K562 (cell line): ENCODE measurements around the gene LY6G5B. TPM values are rescaled to one million over a fixed set of nuclear protein-coding genes. Genes with fewer than 3 reads are reported as not detected.

ENCODE experiments used
- ATF7 ChIP-seq: fragments of 450-650 bp; IDR thresholded peaks from 2 replicates; pipeline ENCODE4 v1.7.1; 2014; ENCODE audit warnings: mild to moderate bottlenecking, moderate library complexity
- CBX8 ChIP-seq: fragments of 200-600 bp; sonication (generic); IDR thresholded peaks from 2 replicates; pipeline ENCODE4 v1.6.1; 2012; ENCODE audit warnings: borderline replicate concordance, mixed run types, low read depth, mild to moderate bottlenecking, moderate library complexity, mixed read lengths, low read length, control low read depth, inconsistent platforms; ENCODE audit not compliant: poor library complexity, severe bottlenecking; ENCODE audit errors: extremely low read depth
- COPS2 ChIP-seq: fragments of 450-650 bp; conservative IDR thresholded peaks from 2 replicates; pipeline ENCODE4 v1.6.1; 2016; ENCODE audit warnings: mild to moderate bottlenecking, moderate library complexity
- CSDE1 ChIP-seq, 2 experiments: fragments of 450-650 bp; IDR thresholded peaks; 2 replicates each; pipeline ENCODE4 v1.6.1; 2016; ENCODE audit warnings: mild to moderate bottlenecking in 1 of 2
- HIVEP1 ChIP-seq: fragments of 250-450 bp; sonication (Bioruptor Pico); IDR thresholded peaks from 2 replicates; pipeline ENCODE4 v1.4.0; 2020; ENCODE audit warnings: mild to moderate bottlenecking
- SMC3 ChIP-seq: conservative IDR thresholded peaks from 2 replicates; pipeline ENCODE4 v1.6.1; 2011; ENCODE audit warnings: low read depth, low read length, improper control_type of control experiment; ENCODE audit not compliant: insufficient read depth
- STAT5A ChIP-seq: IDR thresholded peaks from 2 replicates; pipeline ENCODE4 v1.6.1; 2012; ENCODE audit warnings: low read length, inconsistent platforms, borderline replicate concordance
- ZFP1 ChIP-seq: fragments of 450-650 bp; formaldehyde crosslinking; IDR thresholded peaks from 2 replicates; pipeline ENCODE4 v1.4.0; 2020; ENCODE audit warnings: mild to moderate bottlenecking, mixed read lengths
- polyA plus RNA-seq, 8 experiments: library from polyadenylated mRNA; depleted of rRNA in 4 of 8; stranded (reverse) in 5 of 8; unstranded in 3 of 8; fragments of >200 nt; fragmentation: Nextera tagmentation in 2 of 8; fragmentation: Illumina TruSeq in 1 of 8; extraction: Ambion mirVana in 2 of 8; extraction: Trizol in 1 of 8; gene quantifications; 2 replicates each; pipeline versions ENCODE4 v1.2.1 to v1.2.3, GENCODE V29; 2011 to 2014; ENCODE audit warnings: inconsistent platforms in 1 of 8, missing spikeins in 1 of 8
- total RNA-seq, 7 experiments: library from RNA; depleted of rRNA in 6 of 7; stranded (reverse); fragments of >200 nt in 6 of 7; fragmentation: Illumina TruSeq in 2 of 7; extraction: Trizol in 2 of 7; gene quantifications; 2 replicates each; pipeline versions ENCODE4 v1.2.1 to v1.2.3, GENCODE V29; 2011 to 2021; ENCODE audit warnings: low replicate concordance in 1 of 7
- TF ChIP-seq, protein P1 (sequence below): sonication (generic); formaldehyde crosslinking; IDR thresholded peaks from 2 replicates; pipeline ENCODE4 v1.8.0; 2022; ENCODE audit warnings: mild to moderate bottlenecking, missing genetic modification reagents
- TF ChIP-seq, protein P2 (sequence below): fragments of 450-650 bp; formaldehyde crosslinking; IDR thresholded peaks from 2 replicates; pipeline ENCODE4 v1.4.0; 2020; ENCODE audit warnings: mild to moderate bottlenecking, moderate library complexity
- TF ChIP-seq, protein P3 (sequence below): sonication (generic); formaldehyde crosslinking; IDR thresholded peaks from 2 replicates; pipeline ENCODE4 v1.8.1; 2023; ENCODE audit warnings: mild to moderate bottlenecking, missing genetic modification reagents
- TF ChIP-seq, protein P4 (sequence below), 2 experiments: fragments of 450-650 bp in 1 of 2; sonication (generic) in 1 of 2; formaldehyde crosslinking in 1 of 2; IDR thresholded peaks in 1 of 2; conservative IDR thresholded peaks in 1 of 2; 2 replicates each; pipeline versions ENCODE4 v1.6.1 to v1.8.1; 2016 to 2023; ENCODE audit warnings: mild to moderate bottlenecking in 2 of 2, moderate library complexity in 2 of 2, inconsistent platforms in 1 of 2, missing genetic modification reagents in 1 of 2
- TF ChIP-seq, protein P5 (sequence below), 2 experiments: IDR thresholded peaks; 2 replicates each; pipeline ENCODE4 v1.6.1; 2011; ENCODE audit warnings: borderline replicate concordance in 1 of 2, control low read depth in 1 of 2, low read depth in 1 of 2, low read length in 1 of 2, mild to moderate bottlenecking in 1 of 2, mixed read lengths in 1 of 2, moderate library complexity in 1 of 2; ENCODE audit not compliant: insufficient read depth in 1 of 2, insufficient read length in 1 of 2, poor library complexity in 1 of 2, severe bottlenecking in 1 of 2; ENCODE audit errors: extremely low read depth in 1 of 2
- TF ChIP-seq, protein P6 (sequence below): fragments of 450-650 bp; formaldehyde crosslinking; IDR thresholded peaks from 2 replicates; pipeline ENCODE4 v1.4.0; 2022; ENCODE audit warnings: missing genetic modification characterization

The LY6G5B gene
- total and polyA plus RNA-seq, 9 of the 15 experiments (the other 6 are each of a cell fraction or from before 2014, with no cell fraction given), result 6.0 to 27.0 (median 7.5) TPM

DNA sequence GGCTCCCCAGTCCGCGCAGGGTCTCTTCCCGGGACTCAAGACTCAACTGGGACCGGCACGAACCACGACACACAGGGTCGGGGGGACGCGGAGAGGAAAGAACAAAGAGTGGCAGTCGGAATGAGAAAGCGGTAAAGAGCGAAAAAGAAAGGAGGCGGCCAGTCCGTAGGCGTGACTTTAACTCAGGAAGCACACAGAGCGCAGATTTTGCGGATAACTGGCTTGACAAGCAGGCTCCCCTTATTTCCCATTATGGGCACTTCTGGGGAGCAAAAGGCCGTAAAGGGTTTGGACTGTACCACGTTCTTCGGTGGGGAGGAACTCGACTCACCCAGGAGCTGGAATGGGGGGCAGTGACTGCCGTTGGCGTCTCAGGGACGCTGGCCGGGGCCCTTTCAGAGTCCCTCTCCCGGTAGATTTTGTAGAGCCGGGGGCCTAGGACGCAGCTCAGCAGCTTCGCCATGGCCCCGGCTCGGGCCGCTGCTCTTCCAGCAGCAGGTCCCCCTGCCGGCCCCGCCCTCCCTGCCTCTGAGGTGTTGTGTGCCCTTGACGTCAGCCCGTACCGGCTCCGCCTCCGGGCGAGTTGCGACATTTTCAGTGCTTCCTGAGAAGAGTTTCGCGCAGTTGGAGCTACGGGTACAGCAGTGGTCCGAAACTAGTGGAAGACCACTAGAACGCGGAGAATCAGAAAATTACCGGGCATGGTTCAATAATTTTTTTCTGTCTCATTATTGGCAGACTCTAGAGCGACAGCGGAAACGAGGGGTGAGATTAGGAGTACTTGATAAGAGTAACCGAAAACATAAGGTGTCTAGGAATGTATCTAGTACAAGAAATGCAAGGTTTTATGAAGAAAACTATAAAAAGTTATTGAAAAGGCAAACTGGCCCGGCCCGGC, 33.3 kb downstream of the LY6G5B start, which contains the start of gene ABHD16A (continued):
- no peak for TF ChIP-seq HIVEP1 (CRISPR knock-in tag)
- TF ChIP-seq, protein P1, sequence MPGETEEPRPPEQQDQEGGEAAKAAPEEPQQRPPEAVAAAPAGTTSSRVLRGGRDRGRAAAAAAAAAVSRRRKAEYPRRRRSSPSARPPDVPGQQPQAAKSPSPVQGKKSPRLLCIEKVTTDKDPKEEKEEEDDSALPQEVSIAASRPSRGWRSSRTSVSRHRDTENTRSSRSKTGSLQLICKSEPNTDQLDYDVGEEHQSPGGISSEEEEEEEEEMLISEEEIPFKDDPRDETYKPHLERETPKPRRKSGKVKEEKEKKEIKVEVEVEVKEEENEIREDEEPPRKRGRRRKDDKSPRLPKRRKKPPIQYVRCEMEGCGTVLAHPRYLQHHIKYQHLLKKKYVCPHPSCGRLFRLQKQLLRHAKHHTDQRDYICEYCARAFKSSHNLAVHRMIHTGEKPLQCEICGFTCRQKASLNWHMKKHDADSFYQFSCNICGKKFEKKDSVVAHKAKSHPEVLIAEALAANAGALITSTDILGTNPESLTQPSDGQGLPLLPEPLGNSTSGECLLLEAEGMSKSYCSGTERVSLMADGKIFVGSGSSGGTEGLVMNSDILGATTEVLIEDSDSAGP (CRISPR knock-in tag), result peak; percentile 68
- TF ChIP-seq CSDE1 (IDR thresholded peaks at IDR 0.05), result no peak; a peak in 1 of 4 replicates
- TF ChIP-seq, protein P2, sequence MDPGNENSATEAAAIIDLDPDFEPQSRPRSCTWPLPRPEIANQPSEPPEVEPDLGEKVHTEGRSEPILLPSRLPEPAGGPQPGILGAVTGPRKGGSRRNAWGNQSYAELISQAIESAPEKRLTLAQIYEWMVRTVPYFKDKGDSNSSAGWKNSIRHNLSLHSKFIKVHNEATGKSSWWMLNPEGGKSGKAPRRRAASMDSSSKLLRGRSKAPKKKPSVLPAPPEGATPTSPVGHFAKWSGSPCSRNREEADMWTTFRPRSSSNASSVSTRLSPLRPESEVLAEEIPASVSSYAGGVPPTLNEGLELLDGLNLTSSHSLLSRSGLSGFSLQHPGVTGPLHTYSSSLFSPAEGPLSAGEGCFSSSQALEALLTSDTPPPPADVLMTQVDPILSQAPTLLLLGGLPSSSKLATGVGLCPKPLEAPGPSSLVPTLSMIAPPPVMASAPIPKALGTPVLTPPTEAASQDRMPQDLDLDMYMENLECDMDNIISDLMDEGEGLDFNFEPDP (CRISPR knock-in tag), result peak; percentile 65; the same call in 1 of the 2 replicates
- no peak for TF ChIP-seq CBX8
- TF ChIP-seq, protein P3, sequence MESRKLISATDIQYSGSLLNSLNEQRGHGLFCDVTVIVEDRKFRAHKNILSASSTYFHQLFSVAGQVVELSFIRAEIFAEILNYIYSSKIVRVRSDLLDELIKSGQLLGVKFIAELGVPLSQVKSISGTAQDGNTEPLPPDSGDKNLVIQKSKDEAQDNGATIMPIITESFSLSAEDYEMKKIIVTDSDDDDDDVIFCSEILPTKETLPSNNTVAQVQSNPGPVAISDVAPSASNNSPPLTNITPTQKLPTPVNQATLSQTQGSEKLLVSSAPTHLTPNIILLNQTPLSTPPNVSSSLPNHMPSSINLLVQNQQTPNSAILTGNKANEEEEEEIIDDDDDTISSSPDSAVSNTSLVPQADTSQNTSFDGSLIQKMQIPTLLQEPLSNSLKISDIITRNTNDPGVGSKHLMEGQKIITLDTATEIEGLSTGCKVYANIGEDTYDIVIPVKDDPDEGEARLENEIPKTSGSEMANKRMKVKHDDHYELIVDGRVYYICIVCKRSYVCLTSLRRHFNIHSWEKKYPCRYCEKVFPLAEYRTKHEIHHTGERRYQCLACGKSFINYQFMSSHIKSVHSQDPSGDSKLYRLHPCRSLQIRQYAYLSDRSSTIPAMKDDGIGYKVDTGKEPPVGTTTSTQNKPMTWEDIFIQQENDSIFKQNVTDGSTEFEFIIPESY (CRISPR knock-in tag), result peak; percentile 79; the same call in 1 of the 2 replicates
- TF ChIP-seq COPS2, result no peak
- TF ChIP-seq, protein P4, sequence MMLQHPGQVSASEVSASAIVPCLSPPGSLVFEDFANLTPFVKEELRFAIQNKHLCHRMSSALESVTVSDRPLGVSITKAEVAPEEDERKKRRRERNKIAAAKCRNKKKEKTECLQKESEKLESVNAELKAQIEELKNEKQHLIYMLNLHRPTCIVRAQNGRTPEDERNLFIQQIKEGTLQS (IDR thresholded peaks at IDR 0.05), result peak; percentile 93
- TF ChIP-seq, protein P4 (CRISPR knock-in tag; conservative IDR thresholded peaks at IDR 0.05), result no peak
- TF ChIP-seq ZFP1, result no peak
- peak; percentile 100 for TF ChIP-seq ATF7
- no peak; the same call in 1 of the 2 replicates for TF ChIP-seq SMC3
- TF ChIP-seq STAT5A, result peak; percentile 23; the same call in 1 of the 2 replicates
- TF ChIP-seq, protein P5, sequence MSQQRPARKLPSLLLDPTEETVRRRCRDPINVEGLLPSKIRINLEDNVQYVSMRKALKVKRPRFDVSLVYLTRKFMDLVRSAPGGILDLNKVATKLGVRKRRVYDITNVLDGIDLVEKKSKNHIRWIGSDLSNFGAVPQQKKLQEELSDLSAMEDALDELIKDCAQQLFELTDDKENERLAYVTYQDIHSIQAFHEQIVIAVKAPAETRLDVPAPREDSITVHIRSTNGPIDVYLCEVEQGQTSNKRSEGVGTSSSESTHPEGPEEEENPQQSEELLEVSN (IDR thresholded peaks at IDR 0.05; ENCODE audit: borderline replicate concordance in 1 of 2, extremely low read depth in 1 of 2, insufficient read depth in 1 of 2, insufficient read length in 1 of 2, low read depth in 1 of 2, low read length in 1 of 2, poor library complexity in 1 of 2, severe bottlenecking in 1 of 2), result peak; percentile 21 to 46
- TF ChIP-seq, protein P6, sequence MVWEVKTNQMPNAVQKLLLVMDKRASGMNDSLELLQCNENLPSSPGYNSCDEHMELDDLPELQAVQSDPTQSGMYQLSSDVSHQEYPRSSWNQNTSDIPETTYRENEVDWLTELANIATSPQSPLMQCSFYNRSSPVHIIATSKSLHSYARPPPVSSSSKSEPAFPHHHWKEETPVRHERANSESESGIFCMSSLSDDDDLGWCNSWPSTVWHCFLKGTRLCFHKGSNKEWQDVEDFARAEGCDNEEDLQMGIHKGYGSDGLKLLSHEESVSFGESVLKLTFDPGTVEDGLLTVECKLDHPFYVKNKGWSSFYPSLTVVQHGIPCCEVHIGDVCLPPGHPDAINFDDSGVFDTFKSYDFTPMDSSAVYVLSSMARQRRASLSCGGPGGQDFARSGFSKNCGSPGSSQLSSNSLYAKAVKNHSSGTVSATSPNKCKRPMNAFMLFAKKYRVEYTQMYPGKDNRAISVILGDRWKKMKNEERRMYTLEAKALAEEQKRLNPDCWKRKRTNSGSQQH, result no peak; the same call in 1 of the 2 replicates
